Measurements from ENCODE around the gene ECE2. TPM values are rescaled to one million over a fixed set of nuclear protein-coding genes. Genes with fewer than 3 reads are reported as not detected.
"Not testable (repeated sequence)": the region's sequence is repeated elsewhere in the genome, so short reads cannot be mapped to it uniquely, and the experiment has no call there.

Gene ECE2
- total RNA-seq, 6 experiments from 2014 or later: not detected

GRCh38 chr3:184260724-184261269 lies 15.0 kb upstream of the ECE2 start:
- H3K4me3 ChIP-seq: peak overlapping the region in 2 of 3 donors; percentile 32 to 42
- no peaks in the 10 kb centered on the region for H3K36me3 ChIP-seq
- no peak for TF ChIP-seq POLR2A (IDR thresholded peaks at IDR 0.05)
- no peak for TF ChIP-seq CTCF (IDR thresholded peaks at IDR 0.05)
- intact Hi-C loops (cut with DNase I): no loop called here
- peak in 1 of 3 donors; percentile 45 for DNase-seq
- no peak for ATAC-seq
- H3K9me3 ChIP-seq: no peaks in the 10 kb centered on the region
- H3K27me3 ChIP-seq: no peaks in the 10 kb centered on the region
- 2% methylated on average over 12 of the region's 49 CpGs for WGBS (ENCODE audit: insufficient coverage, low coverage, low lambda C conversion rate, missing lambda C conversion rate)
- no peak overlapping the region for H3K27ac ChIP-seq
- H3K4me1 ChIP-seq: peaks cover 0 to 19% (median 0%) of the 10 kb centered on the region in 4 donors

GRCh38 chr3:184261270-184261853 lies 14.5 kb upstream of the ECE2 start, which contains the start of gene CAMK2N2:
CAMK2N2 (minus strand) TSS chr3:184261553; CDS start chr3:184261285, 268 bp downstream.
- TF ChIP-seq POLR2A (IDR thresholded peaks at IDR 0.05) (no peak), CTCF (IDR thresholded peaks at IDR 0.05) (no peak)
- DNase-seq (peak; percentile 75 to 90 (median 79)), ATAC-seq (peak; percentile 78 to 94 (median 90))
- Histone ChIP-seq H3K27me3 (no peaks in the 10 kb centered on the region), H3K9me3 (no peaks in the 10 kb centered on the region), H3K27ac (no peak within 1 kb of the TSS), H3K36me3 (no peaks in the 10 kb centered on the region), H3K4me3 (peak within 1 kb of the TSS; percentile 33 to 42 (median 41)), H3K4me1 (peaks cover 0 to 19% (median 0%) of the 10 kb centered on the region in 4 donors)
- 0% methylated on average over 9 of the region's 67 CpGs for WGBS (ENCODE audit: insufficient coverage, low coverage, low lambda C conversion rate, missing lambda C conversion rate)
- intact Hi-C loops (cut with DNase I): no loop called here

- 2% methylated on average over 25 of the region's 66 CpGs for WGBS (ENCODE audit: insufficient coverage, low coverage, low lambda C conversion rate, missing lambda C conversion rate)
- intact Hi-C loops (cut with DNase I): no loop called here
- Histone ChIP-seq H3K36me3 (no peaks in the 10 kb centered on the region), H3K4me1 (peaks cover 0 to 19% (median 0%) of the 10 kb centered on the region in 4 donors), H3K4me3 (peak overlapping the region; percentile 33 to 42 (median 41)), H3K27ac (no peak overlapping the region), H3K27me3 (no peaks in the 10 kb centered on the region), H3K9me3 (no peaks in the 10 kb centered on the region)
- ATAC-seq (peak; percentile 38 to 52 (median 40)), DNase-seq (peak in 2 of 3 donors; percentile 59 to 73)
- TF ChIP-seq CTCF (IDR thresholded peaks at IDR 0.05) (no peak), POLR2A (IDR thresholded peaks at IDR 0.05) (peak; percentile 19)
Observed at GRCh38 chr3:184261854-184262763, 13.7 kb upstream of the ECE2 start.

- Histone ChIP-seq H3K36me3 (no peaks in the 10 kb centered on the region), H3K27ac (no peak overlapping the region), H3K4me3 (peak overlapping the region in 1 of 3 donors; percentile 41), H3K4me1 (peaks cover 0 to 19% (median 0%) of the 10 kb centered on the region in 4 donors), H3K27me3 (no peaks in the 10 kb centered on the region), H3K9me3 (no peaks in the 10 kb centered on the region)
- TF ChIP-seq POLR2A (IDR thresholded peaks at IDR 0.05): no peak
- TF ChIP-seq CTCF (IDR thresholded peaks at IDR 0.05): no peak
- intact Hi-C loops (cut with DNase I): no loop called here
- no peak for DNase-seq
- 19% methylated on average over 11 of the region's 15 CpGs for WGBS (ENCODE audit: insufficient coverage, low coverage, low lambda C conversion rate, missing lambda C conversion rate)
- no peak for ATAC-seq
Observed at GRCh38 chr3:184262764-184263179, 13.1 kb upstream of the ECE2 start.

- H3K27ac ChIP-seq; H3K4me1 ChIP-seq; DNase-seq; intact Hi-C loops (cut with DNase I); H3K4me3 ChIP-seq; H3K9me3 ChIP-seq; H3K27me3 ChIP-seq; ATAC-seq; H3K36me3 ChIP-seq: not testable (repeated sequence)
- WGBS (ENCODE audit: insufficient coverage, low coverage, low lambda C conversion rate, missing lambda C conversion rate): 100% methylated on average over 1 of the region's 1 CpG
Observed at GRCh38 chr3:184267249-184267648, 8.6 kb upstream of the ECE2 start.

Measured in right lobe of liver (tissue), 6 donors.